Measurements from ENCODE around the gene TBC1D13. TPM values are rescaled to one million over a fixed set of nuclear protein-coding genes. Genes with fewer than 3 reads are reported as not detected.
"Not testable (repeated sequence)": the region's sequence is repeated elsewhere in the genome, so short reads cannot be mapped to it uniquely, and the experiment has no call there.

Gene TBC1D13
- total and polyA plus RNA-seq, 2 of the 13 experiments (the other 11 are each of a cell fraction or from before 2014, with no cell fraction given) = 17.9 to 19.7 TPM

GRCh38 chr9:128794961-128795360 is 7.9 kb downstream of the TBC1D13 start:
- H3K27me3 ChIP-seq (ENCODE audit: control insufficient read depth in 1 of 2, insufficient read depth in 2 of 2, low read length in 2 of 2); POLR2A ChIA-PET; CTCF ChIA-PET (ENCODE audit: low intra/inter-chr PET ratio, low total read pairs); DNase-seq (ENCODE audit: low spot score); H3K27ac ChIP-seq (ENCODE audit: extremely low read length, insufficient read depth, low read length); H3K9me3 ChIP-seq (ENCODE audit: low read length); H3K4me2 ChIP-seq (ENCODE audit: low read depth, low read length); FAIRE-seq; H3K4me1 ChIP-seq (ENCODE audit: insufficient read depth, low read length); BruUV-seq (replicated peaks); H3K4me3 ChIP-seq (replicated peaks in 1 of 3; ENCODE audit: insufficient read depth in 1 of 3, low read depth in 2 of 3, low read length in 3 of 3); in situ Hi-C loops (cut with HindIII; ENCODE audit: extremely low pct_ligation_motif_present, low pct_unique_long_range_greater_than_20kb); H2AFZ ChIP-seq (ENCODE audit: low read length); H3K79me2 ChIP-seq (ENCODE audit: insufficient read depth, low read length); ATAC-seq; H4K20me1 ChIP-seq (ENCODE audit: insufficient read depth, low read length); intact Hi-C loops (cut with micrococcal nuclease; ENCODE audit: unreplicated experiment); H3K9ac ChIP-seq (ENCODE audit: insufficient read depth, low read depth, low read length): not testable (repeated sequence)
- 50% methylated on average over 2 of the region's 2 CpGs for WGBS (ENCODE audit: low lambda C conversion rate)
- TF ChIP-seq ZNF121 (CRISPR knock-in tag; IDR thresholded peaks at IDR 0.05) = peak; percentile 62; the same call in 1 of the 2 replicates
- peaks cover 27 to 49% of the 10 kb centered on the region in 2 experiments for H3K36me3 ChIP-seq (replicated peaks in 1 of 2; ENCODE audit: control insufficient read depth in 1 of 2, insufficient read depth in 2 of 2, low read length in 2 of 2)

GRCh38 chr9:128798896-128799295 is 11.8 kb downstream of the TBC1D13 start:
- TF ChIP-seq KDM2A (CRISPR knock-in tag; IDR thresholded peaks at IDR 0.05; ENCODE audit: borderline replicate concordance, low read depth) (no peak), DBP (CRISPR knock-in tag; IDR thresholded peaks at IDR 0.05; ENCODE audit: not compliant biosample characterization) (no peak), ZNF232 (CRISPR knock-in tag; IDR thresholded peaks at IDR 0.05; ENCODE audit: borderline replicate concordance) (no peak), HNF4A (CRISPR knock-in tag; IDR thresholded peaks at IDR 0.05) (no peak), ZNF414 (CRISPR knock-in tag; IDR thresholded peaks at IDR 0.05) (no peak), ZNF740 (CRISPR knock-in tag; IDR thresholded peaks at IDR 0.05) (no peak), PLRG1 (conservative IDR thresholded peaks at IDR 0.05) (no peak), PHF20 (CRISPR knock-in tag; IDR thresholded peaks at IDR 0.05) (no peak), FIP1L1 (IDR thresholded peaks at IDR 0.05; ENCODE audit: borderline replicate concordance, insufficient read depth, low read depth, low read length) (no peak), ZNF619 (CRISPR knock-in tag; IDR thresholded peaks at IDR 0.05) (no peak), MBD4 (IDR thresholded peaks at IDR 0.05; ENCODE audit: borderline replicate concordance, low read length) (no peak)

More at GRCh38 chr9:128798896-128799295, 11.8 kb downstream of the TBC1D13 start:
- ATAC-seq (no peak), DNase-seq (ENCODE audit: low spot score) (no peak), FAIRE-seq (no peak)
- no peaks in the 10 kb centered on the region for H3K27me3 ChIP-seq (ENCODE audit: control insufficient read depth in 1 of 2, insufficient read depth in 2 of 2, low read length in 2 of 2)
- H3K36me3 ChIP-seq (replicated peaks in 1 of 2; ENCODE audit: control insufficient read depth in 1 of 2, insufficient read depth in 2 of 2, low read length in 2 of 2) = peaks cover 18 to 40% of the 10 kb centered on the region in 2 experiments
- ChIA-PET POLR2A (no interaction called here), CTCF (ENCODE audit: low intra/inter-chr PET ratio, low total read pairs) (no interaction called here)
- no peaks in the 10 kb centered on the region for H4K20me1 ChIP-seq (ENCODE audit: insufficient read depth, low read length)
- no TSS peak for BruUV-seq (replicated peaks)
- no peak overlapping the region for H3K27ac ChIP-seq (ENCODE audit: extremely low read length, insufficient read depth, low read length)
- no peaks in the 10 kb centered on the region for H3K9me3 ChIP-seq (ENCODE audit: low read length)
- no peak overlapping the region for H3K9ac ChIP-seq (ENCODE audit: insufficient read depth, low read depth, low read length)
- H3K79me2 ChIP-seq (ENCODE audit: insufficient read depth, low read length) = no peaks in the 10 kb centered on the region
- in situ Hi-C loops (cut with HindIII; ENCODE audit: extremely low pct_ligation_motif_present, low pct_unique_long_range_greater_than_20kb) (no loop called here), intact Hi-C loops (cut with micrococcal nuclease; ENCODE audit: unreplicated experiment) (no loop called here)
- H3K4me3 ChIP-seq (replicated peaks in 1 of 3; ENCODE audit: insufficient read depth in 1 of 3, low read depth in 2 of 3, low read length in 3 of 3) = no peak overlapping the region
- WGBS (ENCODE audit: low lambda C conversion rate) = 97% methylated on average over 7 of the region's 8 CpGs
- no peak overlapping the region for H2AFZ ChIP-seq (ENCODE audit: low read length)
- no peak overlapping the region for H3K4me2 ChIP-seq (ENCODE audit: low read depth, low read length)
- no peaks in the 10 kb centered on the region for H3K4me1 ChIP-seq (ENCODE audit: insufficient read depth, low read length)
